GM23338 (cell line): ENCODE measurements around the gene PPM1F. TPM values are rescaled to one million over a fixed set of nuclear protein-coding genes. Genes with fewer than 3 reads are reported as not detected.

Experiments used
- ATAC-seq: fragments of 200-7000 bp; cut with Tn5 transposase; 3 replicates; pipeline ENCODE4 v1.9.1; 2020
- DNase-seq: peaks from one replicate; pipeline ENCODE4 v3.0.0-alpha.2; 2015; ENCODE audit warnings: low spot score
- H2AFZ ChIP-seq: fragments of 200-600 bp; sonication (generic); 2 replicates; pipeline ENCODE4 v1.8.0; 2016; ENCODE audit warnings: antibody characterized with exemption, mild to moderate bottlenecking, moderate library complexity
- H3F3A ChIP-seq: fragments of 200-600 bp; sonication (generic); replicated peaks from 2 replicates; pipeline ENCODE4 v1.8.0; 2017; ENCODE audit warnings: antibody characterized with exemption, mixed run types, low read depth
- H3K27ac ChIP-seq: fragments of 200-600 bp; sonication (generic); 2 replicates; pipeline ENCODE4 v1.6.1; 2016; ENCODE audit warnings: low read depth
- H3K27me3 ChIP-seq: fragments of 200-600 bp; sonication (generic); 2 replicates; pipeline ENCODE4 v1.8.0; 2016; ENCODE audit warnings: mild to moderate bottlenecking, mixed run types, moderate library complexity; ENCODE audit not compliant: insufficient read depth
- H3K36me3 ChIP-seq: fragments of 200-600 bp; sonication (generic); 2 replicates; pipeline ENCODE4 v1.8.0; 2016; ENCODE audit warnings: mild to moderate bottlenecking; ENCODE audit not compliant: insufficient read depth
- H3K4me1 ChIP-seq: fragments of 200-600 bp; sonication (generic); 2 replicates; pipeline ENCODE4 v1.8.0; 2016; ENCODE audit warnings: mild to moderate bottlenecking, moderate library complexity; ENCODE audit not compliant: insufficient read depth
- H3K4me2 ChIP-seq: fragments of 200-600 bp; sonication (generic); 2 replicates; pipeline ENCODE4 v1.7.1; 2017; ENCODE audit warnings: mixed run types
- H3K4me3 ChIP-seq: fragments of 200-600 bp; sonication (generic); 2 replicates; pipeline ENCODE4 v1.6.1; 2016; ENCODE audit warnings: mixed run types
- H3K79me2 ChIP-seq: fragments of 200-600 bp; sonication (generic); replicated peaks from 2 replicates; pipeline ENCODE4 v1.8.0; 2017; ENCODE audit warnings: mild to moderate bottlenecking; ENCODE audit not compliant: insufficient read depth
- H3K9me2 ChIP-seq: fragments of 200-600 bp; sonication (generic); 2 replicates; pipeline ENCODE4 v1.8.0; 2017; ENCODE audit not compliant: insufficient read depth
- H4K20me1 ChIP-seq: fragments of 200-600 bp; sonication (generic); replicated peaks from 2 replicates; pipeline ENCODE4 v1.8.0; 2017; ENCODE audit warnings: mild to moderate bottlenecking; ENCODE audit not compliant: insufficient read depth
- H3K27ac Mint-ChIP-seq: 2 replicates; pipeline ENCODE4 v1.8.0; 2020; ENCODE audit warnings: inconsistent platforms, mild to moderate bottlenecking, moderate library complexity, mixed read lengths
- H3K27me3 Mint-ChIP-seq: 3 replicates; pipeline ENCODE4 v1.8.0; 2022; ENCODE audit warnings: low read depth, mild to moderate bottlenecking, moderate library complexity, mixed read lengths, inconsistent platforms; ENCODE audit not compliant: insufficient read depth, poor library complexity
- H3K36me3 Mint-ChIP-seq: 3 replicates; pipeline ENCODE4 v1.8.0; 2021; ENCODE audit warnings: low read depth, mild to moderate bottlenecking, inconsistent platforms, moderate library complexity, mixed read lengths
- H3K4me1 Mint-ChIP-seq: 3 replicates; pipeline ENCODE4 v1.8.0; 2020; ENCODE audit warnings: mild to moderate bottlenecking, inconsistent platforms, mixed read lengths
- H3K4me3 Mint-ChIP-seq: 3 replicates; pipeline ENCODE4 v1.8.0; 2021; ENCODE audit warnings: moderate library complexity, mild to moderate bottlenecking, inconsistent platforms, mixed read lengths
- H3K9me3 Mint-ChIP-seq: 3 replicates; pipeline ENCODE4 v1.8.0; 2020; ENCODE audit warnings: moderate library complexity, mild to moderate bottlenecking, inconsistent platforms, mixed read lengths
- CREB1 ChIP-seq: fragments of 250-450 bp; sonication (Bioruptor Pico); IDR thresholded peaks from 2 replicates; pipeline ENCODE4 v1.5.0; 2020; ENCODE audit warnings: low read depth, mild to moderate bottlenecking, moderate library complexity
- EZH2 ChIP-seq: fragments of 200-600 bp; sonication (generic); IDR thresholded peaks from one replicate; pipeline ENCODE4 v1.8.0; 2017; ENCODE audit warnings: antibody characterized with exemption, mild to moderate bottlenecking, low read depth; ENCODE audit not compliant: unreplicated experiment
- EZH2phosphoT487 ChIP-seq: fragments of 200-600 bp; sonication (generic); IDR thresholded peaks from one replicate; pipeline ENCODE4 v1.8.1; 2018; ENCODE audit warnings: antibody characterized with exemption; ENCODE audit not compliant: unreplicated experiment
- JUNB ChIP-seq: IDR thresholded peaks from one replicate; pipeline ENCODE4 v1.6.1; 2016; ENCODE audit warnings: antibody characterized with exemption; ENCODE audit not compliant: unreplicated experiment
- NANOG ChIP-seq: IDR thresholded peaks from 2 replicates; pipeline ENCODE4 v1.6.1; 2016; ENCODE audit warnings: antibody characterized with exemption, borderline replicate concordance
- POLR2AphosphoS5 ChIP-seq: IDR thresholded peaks from 2 replicates; pipeline ENCODE4 v1.6.1; 2016; ENCODE audit warnings: antibody characterized with exemption, low read depth
- STAT1 ChIP-seq: IDR thresholded peaks from one replicate; pipeline ENCODE4 v1.6.1; 2016; ENCODE audit warnings: antibody characterized with exemption; ENCODE audit not compliant: unreplicated experiment
- ZNF114 ChIP-seq: fragments of 250-450 bp; sonication (Bioruptor Pico); IDR thresholded peaks from 2 replicates; pipeline ENCODE4 v1.5.0; 2020; ENCODE audit warnings: mild to moderate bottlenecking, moderate library complexity
- ZNF331 ChIP-seq: fragments of 250-450 bp; sonication (Bioruptor Pico); IDR thresholded peaks from 2 replicates; pipeline ENCODE4 v1.5.0; 2020; ENCODE audit warnings: low read depth, mild to moderate bottlenecking, moderate library complexity
- polyA plus RNA-seq: library from polyadenylated mRNA; unstranded; fragments of >200 nt; fragmentation: Nextera tagmentation; extraction: Ambion mirVana; gene quantifications from 2 replicates; pipeline ENCODE4 v1.2.1, GENCODE V29; 2016
- total RNA-seq: library from RNA; depleted of rRNA; stranded (reverse); fragments of >200 nt; shearing (Covaris generic); gene quantifications from 2 replicates; pipeline ENCODE4 v1.2.3, GENCODE V29; 2014
- TF ChIP-seq, protein P1 (sequence below): fragments of 250-450 bp; sonication (Bioruptor Pico); IDR thresholded peaks from 2 replicates; pipeline ENCODE4 v1.5.0; 2020; ENCODE audit warnings: mild to moderate bottlenecking, moderate library complexity
- TF ChIP-seq, protein P2 (sequence below), 2 experiments: fragments of 200-600 bp in 1 of 2; sonication (generic) in 1 of 2; conservative IDR thresholded peaks; 2 replicates each; pipeline versions ENCODE4 v1.5.1 to v1.6.1; 2016 to 2017; ENCODE audit warnings: antibody characterized with exemption in 2 of 2, low read depth in 2 of 2, mild to moderate bottlenecking in 2 of 2, moderate library complexity in 1 of 2
- TF ChIP-seq, protein P3 (sequence below): IDR thresholded peaks from one replicate; pipeline ENCODE4 v1.6.1; 2018; ENCODE audit warnings: antibody characterized with exemption; ENCODE audit not compliant: unreplicated experiment
- TF ChIP-seq, protein P4 (sequence below): IDR thresholded peaks from 2 replicates; pipeline ENCODE4 v1.6.1; 2016; ENCODE audit warnings: antibody characterized with exemption

Gene PPM1F
- total and polyA plus RNA-seq, 2 experiments from 2014 or later = 7.1 to 29.3 TPM

DNA sequence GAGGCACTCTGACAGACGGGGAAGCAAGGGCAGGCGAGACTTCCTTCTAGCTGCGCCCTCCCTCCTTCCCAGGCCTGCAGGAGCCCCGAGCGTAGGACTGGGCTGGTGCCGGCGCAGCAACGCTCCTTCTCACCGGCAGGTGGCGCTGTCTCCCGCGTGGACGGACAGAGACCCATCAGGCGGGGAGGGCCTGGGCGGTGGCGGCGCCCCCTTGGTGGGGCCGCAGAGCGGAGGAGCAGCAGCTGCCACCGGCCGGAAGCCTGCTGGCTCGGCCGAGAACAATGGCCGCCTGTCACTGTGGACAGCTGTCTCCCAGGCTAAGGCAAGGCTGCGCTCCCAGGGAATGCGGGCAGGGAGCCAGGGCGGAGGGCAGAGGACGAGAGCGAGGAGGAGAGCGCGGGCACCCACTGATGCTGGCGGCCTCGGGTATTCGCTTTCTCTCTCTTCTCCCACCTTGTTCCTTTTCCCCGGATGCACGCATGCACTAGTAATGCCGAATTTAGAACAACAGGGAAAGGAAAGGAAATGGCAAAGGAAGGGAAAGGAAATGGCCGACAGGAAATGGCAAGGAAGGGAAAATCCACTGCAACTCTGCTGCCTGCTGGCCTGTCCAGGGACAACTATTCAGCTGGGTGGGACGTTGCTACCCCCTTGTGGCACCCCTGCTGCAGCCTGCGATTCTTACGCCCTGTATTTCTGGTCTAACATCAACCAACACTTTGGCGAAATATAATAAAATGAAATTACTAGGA is 14.4 kb downstream of the PPM1F start:
- peak overlapping the region; percentile 88 for H3K4me2 ChIP-seq
- TF ChIP-seq EZH2phosphoT487 (no peak), ZNF114 (no peak), JUNB (no peak), ZNF331 (CRISPR knock-in tag) (no peak), NANOG (no peak), CREB1 (CRISPR knock-in tag) (peak; percentile 50; the same call in 1 of the 2 replicates), POLR2AphosphoS5 (0 out of 2 replicates have a peak, but pooled peaks have one; percentile 28), EZH2 (no peak), STAT1 (no peak)
- TF ChIP-seq, protein P1, sequence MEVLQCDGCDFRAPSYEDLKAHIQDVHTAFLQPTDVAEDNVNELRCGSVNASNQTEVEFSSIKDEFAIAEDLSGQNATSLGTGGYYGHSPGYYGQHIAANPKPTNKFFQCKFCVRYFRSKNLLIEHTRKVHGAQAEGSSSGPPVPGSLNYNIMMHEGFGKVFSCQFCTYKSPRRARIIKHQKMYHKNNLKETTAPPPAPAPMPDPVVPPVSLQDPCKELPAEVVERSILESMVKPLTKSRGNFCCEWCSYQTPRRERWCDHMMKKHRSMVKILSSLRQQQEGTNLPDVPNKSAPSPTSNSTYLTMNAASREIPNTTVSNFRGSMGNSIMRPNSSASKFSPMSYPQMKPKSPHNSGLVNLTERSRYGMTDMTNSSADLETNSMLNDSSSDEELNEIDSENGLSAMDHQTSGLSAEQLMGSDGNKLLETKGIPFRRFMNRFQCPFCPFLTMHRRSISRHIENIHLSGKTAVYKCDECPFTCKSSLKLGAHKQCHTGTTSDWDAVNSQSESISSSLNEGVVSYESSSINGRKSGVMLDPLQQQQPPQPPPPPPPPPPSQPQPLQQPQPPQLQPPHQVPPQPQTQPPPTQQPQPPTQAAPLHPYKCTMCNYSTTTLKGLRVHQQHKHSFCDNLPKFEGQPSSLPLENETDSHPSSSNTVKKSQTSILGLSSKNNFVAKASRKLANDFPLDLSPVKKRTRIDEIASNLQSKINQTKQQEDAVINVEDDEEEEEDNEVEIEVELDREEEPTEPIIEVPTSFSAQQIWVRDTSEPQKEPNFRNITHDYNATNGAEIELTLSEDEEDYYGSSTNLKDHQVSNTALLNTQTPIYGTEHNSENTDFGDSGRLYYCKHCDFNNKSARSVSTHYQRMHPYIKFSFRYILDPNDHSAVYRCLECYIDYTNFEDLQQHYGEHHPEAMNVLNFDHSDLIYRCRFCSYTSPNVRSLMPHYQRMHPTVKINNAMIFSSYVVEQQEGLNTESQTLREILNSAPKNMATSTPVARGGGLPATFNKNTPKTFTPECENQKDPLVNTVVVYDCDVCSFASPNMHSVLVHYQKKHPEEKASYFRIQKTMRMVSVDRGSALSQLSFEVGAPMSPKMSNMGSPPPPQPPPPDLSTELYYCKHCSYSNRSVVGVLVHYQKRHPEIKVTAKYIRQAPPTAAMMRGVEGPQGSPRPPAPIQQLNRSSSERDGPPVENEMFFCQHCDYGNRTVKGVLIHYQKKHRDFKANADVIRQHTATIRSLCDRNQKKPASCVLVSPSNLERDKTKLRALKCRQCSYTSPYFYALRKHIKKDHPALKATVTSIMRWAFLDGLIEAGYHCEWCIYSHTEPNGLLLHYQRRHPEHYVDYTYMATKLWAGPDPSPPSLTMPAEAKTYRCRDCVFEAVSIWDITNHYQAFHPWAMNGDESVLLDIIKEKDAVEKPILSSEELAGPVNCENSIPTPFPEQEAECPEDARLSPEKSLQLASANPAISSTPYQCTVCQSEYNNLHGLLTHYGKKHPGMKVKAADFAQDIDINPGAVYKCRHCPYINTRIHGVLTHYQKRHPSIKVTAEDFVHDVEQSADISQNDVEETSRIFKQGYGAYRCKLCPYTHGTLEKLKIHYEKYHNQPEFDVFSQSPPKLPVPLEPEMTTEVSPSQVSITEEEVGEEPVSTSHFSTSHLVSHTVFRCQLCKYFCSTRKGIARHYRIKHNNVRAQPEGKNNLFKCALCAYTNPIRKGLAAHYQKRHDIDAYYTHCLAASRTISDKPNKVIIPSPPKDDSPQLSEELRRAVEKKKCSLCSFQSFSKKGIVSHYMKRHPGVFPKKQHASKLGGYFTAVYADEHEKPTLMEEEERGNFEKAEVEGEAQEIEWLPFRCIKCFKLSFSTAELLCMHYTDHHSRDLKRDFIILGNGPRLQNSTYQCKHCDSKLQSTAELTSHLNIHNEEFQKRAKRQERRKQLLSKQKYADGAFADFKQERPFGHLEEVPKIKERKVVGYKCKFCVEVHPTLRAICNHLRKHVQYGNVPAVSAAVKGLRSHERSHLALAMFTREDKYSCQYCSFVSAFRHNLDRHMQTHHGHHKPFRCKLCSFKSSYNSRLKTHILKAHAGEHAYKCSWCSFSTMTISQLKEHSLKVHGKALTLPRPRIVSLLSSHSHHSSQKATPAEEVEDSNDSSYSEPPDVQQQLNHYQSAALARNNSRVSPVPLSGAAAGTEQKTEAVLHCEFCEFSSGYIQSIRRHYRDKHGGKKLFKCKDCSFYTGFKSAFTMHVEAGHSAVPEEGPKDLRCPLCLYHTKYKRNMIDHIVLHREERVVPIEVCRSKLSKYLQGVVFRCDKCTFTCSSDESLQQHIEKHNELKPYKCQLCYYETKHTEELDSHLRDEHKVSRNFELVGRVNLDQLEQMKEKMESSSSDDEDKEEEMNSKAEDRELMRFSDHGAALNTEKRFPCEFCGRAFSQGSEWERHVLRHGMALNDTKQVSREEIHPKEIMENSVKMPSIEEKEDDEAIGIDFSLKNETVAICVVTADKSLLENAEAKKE (CRISPR knock-in tag) = no peak
- TF ChIP-seq, protein P2, sequence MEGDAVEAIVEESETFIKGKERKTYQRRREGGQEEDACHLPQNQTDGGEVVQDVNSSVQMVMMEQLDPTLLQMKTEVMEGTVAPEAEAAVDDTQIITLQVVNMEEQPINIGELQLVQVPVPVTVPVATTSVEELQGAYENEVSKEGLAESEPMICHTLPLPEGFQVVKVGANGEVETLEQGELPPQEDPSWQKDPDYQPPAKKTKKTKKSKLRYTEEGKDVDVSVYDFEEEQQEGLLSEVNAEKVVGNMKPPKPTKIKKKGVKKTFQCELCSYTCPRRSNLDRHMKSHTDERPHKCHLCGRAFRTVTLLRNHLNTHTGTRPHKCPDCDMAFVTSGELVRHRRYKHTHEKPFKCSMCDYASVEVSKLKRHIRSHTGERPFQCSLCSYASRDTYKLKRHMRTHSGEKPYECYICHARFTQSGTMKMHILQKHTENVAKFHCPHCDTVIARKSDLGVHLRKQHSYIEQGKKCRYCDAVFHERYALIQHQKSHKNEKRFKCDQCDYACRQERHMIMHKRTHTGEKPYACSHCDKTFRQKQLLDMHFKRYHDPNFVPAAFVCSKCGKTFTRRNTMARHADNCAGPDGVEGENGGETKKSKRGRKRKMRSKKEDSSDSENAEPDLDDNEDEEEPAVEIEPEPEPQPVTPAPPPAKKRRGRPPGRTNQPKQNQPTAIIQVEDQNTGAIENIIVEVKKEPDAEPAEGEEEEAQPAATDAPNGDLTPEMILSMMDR (conservative IDR thresholded peaks at IDR 0.05; ENCODE audit: low read depth in 2 of 2) = peak; percentile 83 to 99
- TF ChIP-seq, protein P3, sequence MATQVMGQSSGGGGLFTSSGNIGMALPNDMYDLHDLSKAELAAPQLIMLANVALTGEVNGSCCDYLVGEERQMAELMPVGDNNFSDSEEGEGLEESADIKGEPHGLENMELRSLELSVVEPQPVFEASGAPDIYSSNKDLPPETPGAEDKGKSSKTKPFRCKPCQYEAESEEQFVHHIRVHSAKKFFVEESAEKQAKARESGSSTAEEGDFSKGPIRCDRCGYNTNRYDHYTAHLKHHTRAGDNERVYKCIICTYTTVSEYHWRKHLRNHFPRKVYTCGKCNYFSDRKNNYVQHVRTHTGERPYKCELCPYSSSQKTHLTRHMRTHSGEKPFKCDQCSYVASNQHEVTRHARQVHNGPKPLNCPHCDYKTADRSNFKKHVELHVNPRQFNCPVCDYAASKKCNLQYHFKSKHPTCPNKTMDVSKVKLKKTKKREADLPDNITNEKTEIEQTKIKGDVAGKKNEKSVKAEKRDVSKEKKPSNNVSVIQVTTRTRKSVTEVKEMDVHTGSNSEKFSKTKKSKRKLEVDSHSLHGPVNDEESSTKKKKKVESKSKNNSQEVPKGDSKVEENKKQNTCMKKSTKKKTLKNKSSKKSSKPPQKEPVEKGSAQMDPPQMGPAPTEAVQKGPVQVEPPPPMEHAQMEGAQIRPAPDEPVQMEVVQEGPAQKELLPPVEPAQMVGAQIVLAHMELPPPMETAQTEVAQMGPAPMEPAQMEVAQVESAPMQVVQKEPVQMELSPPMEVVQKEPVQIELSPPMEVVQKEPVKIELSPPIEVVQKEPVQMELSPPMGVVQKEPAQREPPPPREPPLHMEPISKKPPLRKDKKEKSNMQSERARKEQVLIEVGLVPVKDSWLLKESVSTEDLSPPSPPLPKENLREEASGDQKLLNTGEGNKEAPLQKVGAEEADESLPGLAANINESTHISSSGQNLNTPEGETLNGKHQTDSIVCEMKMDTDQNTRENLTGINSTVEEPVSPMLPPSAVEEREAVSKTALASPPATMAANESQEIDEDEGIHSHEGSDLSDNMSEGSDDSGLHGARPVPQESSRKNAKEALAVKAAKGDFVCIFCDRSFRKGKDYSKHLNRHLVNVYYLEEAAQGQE = no peak
- TF ChIP-seq, protein P4, sequence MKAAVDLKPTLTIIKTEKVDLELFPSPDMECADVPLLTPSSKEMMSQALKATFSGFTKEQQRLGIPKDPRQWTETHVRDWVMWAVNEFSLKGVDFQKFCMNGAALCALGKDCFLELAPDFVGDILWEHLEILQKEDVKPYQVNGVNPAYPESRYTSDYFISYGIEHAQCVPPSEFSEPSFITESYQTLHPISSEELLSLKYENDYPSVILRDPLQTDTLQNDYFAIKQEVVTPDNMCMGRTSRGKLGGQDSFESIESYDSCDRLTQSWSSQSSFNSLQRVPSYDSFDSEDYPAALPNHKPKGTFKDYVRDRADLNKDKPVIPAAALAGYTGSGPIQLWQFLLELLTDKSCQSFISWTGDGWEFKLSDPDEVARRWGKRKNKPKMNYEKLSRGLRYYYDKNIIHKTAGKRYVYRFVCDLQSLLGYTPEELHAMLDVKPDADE = no peak
- no peaks in the 10 kb centered on the region for H3K36me3 ChIP-seq
- H3K4me3 Mint-ChIP-seq = peak overlapping the region; percentile 84
- ATAC-seq = peak; percentile 95
- peaks cover 16% of the 10 kb centered on the region for H3K27me3 Mint-ChIP-seq
- no peaks in the 10 kb centered on the region for H3K9me2 ChIP-seq
- H4K20me1 ChIP-seq = peaks cover 3% of the 10 kb centered on the region; the same call in 1 of the 2 replicates
- peak overlapping the region; percentile 88 for H3K27ac ChIP-seq
- H3K9me3 Mint-ChIP-seq = no peaks in the 10 kb centered on the region
- peak overlapping the region; percentile 99 for H2AFZ ChIP-seq
- H3K4me1 Mint-ChIP-seq = peaks cover 23% of the 10 kb centered on the region
- no peaks in the 10 kb centered on the region for H3F3A ChIP-seq
- no peaks in the 10 kb centered on the region; the same call in 1 of the 2 replicates for H3K4me1 ChIP-seq
- H3K4me3 ChIP-seq = peak overlapping the region; percentile 74
- no peaks in the 10 kb centered on the region for H3K27me3 ChIP-seq
- DNase-seq = peak; percentile 94
- H3K36me3 Mint-ChIP-seq = peaks cover 10% of the 10 kb centered on the region
- H3K27ac Mint-ChIP-seq = peak overlapping the region; percentile 90
- H3K79me2 ChIP-seq = no peaks in the 10 kb centered on the region
